H1 (cell line): ENCODE measurements around the gene WDFY3. TPM values are rescaled to one million over a fixed set of nuclear protein-coding genes. Genes with fewer than 3 reads are reported as not detected.

Experiments
- CTCF ChIA-PET: fragments of 300-600 bp; sonication (Branson Sonifier 250); formaldehyde crosslinking; loops from one replicate; lab custom pipeline; 2021; ENCODE audit not compliant: partially characterized antibody; lab: Charles Lee
- POLR2A ChIA-PET: fragments of 300-600 bp; sonication (Branson Sonifier 250); formaldehyde crosslinking; loops from one replicate; lab custom pipeline; 2021; ENCODE audit warnings: inconsistent platforms; ENCODE audit not compliant: partially characterized antibody; lab: Charles Lee
- DNase-seq, 2 experiments: peaks; one replicate each; pipeline versions ENCODE4 v3.0.0 to v3.0.0-alpha.2; 2010 to 2022; ENCODE audit warnings: low spot score in 2 of 2, low read depth in 1 of 2, mixed read lengths in 1 of 2
- FAIRE-seq: peaks from 2 replicates; lab custom pipeline; 2011; peaks lifted over from hg19 to GRCh38; lab: Jason Lieb, UNC
- H2AFZ ChIP-seq: 2 replicates; pipeline ENCODE4 v1.8.1; 2012; ENCODE audit warnings: low read length, inconsistent platforms
- H2AK5ac ChIP-seq: 2 replicates; pipeline ENCODE4 v1.6.1; 2013; ENCODE audit warnings: low read depth, low read length
- H2BK120ac ChIP-seq: replicated peaks from 2 replicates; pipeline ENCODE3; 2013; ENCODE audit warnings: low read depth, low read length, inconsistent platforms
- H2BK12ac ChIP-seq: 2 replicates; pipeline ENCODE4 v1.6.1; 2013; ENCODE audit warnings: low read depth, low read length
- H2BK15ac ChIP-seq: 2 replicates; pipeline ENCODE4 v1.6.1; 2013; ENCODE audit warnings: low read length
- H2BK20ac ChIP-seq: 2 replicates; pipeline ENCODE4 v1.6.1; 2013; ENCODE audit warnings: low read length
- H2BK5ac ChIP-seq: 2 replicates; pipeline ENCODE4 v1.6.1; 2013; ENCODE audit warnings: low read depth, low read length
- H3K14ac ChIP-seq: 2 replicates; pipeline ENCODE4 v1.6.1; 2013; ENCODE audit warnings: inconsistent platforms; ENCODE audit not compliant: insufficient read length
- H3K18ac ChIP-seq: 2 replicates; pipeline ENCODE4 v1.6.1; 2013; ENCODE audit warnings: low read length; ENCODE audit errors: extremely low read depth
- H3K23ac ChIP-seq: 2 replicates; pipeline ENCODE4 v1.6.1; 2013; ENCODE audit warnings: inconsistent platforms; ENCODE audit not compliant: insufficient read length
- H3K23me2 ChIP-seq: 2 replicates; pipeline ENCODE4 v1.6.1; 2013; ENCODE audit warnings: low read depth, low read length
- H3K27ac ChIP-seq: 2 replicates; pipeline ENCODE4 v1.6.1; 2011; ENCODE audit warnings: low read depth, low read length, inconsistent platforms
- H3K27me3 ChIP-seq, 4 experiments: replicated peaks in 1 of 4; 1 replicate in 1 of 4; 2 replicates in 3 of 4; pipeline versions ENCODE4 v1.6.1 to v1.8.1; 2011 to 2013; ENCODE audit warnings: low read length in 3 of 4, mild to moderate bottlenecking in 3 of 4, inconsistent platforms in 2 of 4, mixed read lengths in 2 of 4, moderate library complexity in 1 of 4; ENCODE audit not compliant: control insufficient read depth in 3 of 4, insufficient read depth in 3 of 4; ENCODE audit errors: extremely low read depth in 1 of 4
- H3K36me3 ChIP-seq, 4 experiments: 2 replicates each; pipeline versions ENCODE4 v1.6.1 to v1.8.1; 2011 to 2013; ENCODE audit warnings: mild to moderate bottlenecking in 4 of 4, low read length in 3 of 4, moderate library complexity in 2 of 4, control low read depth in 1 of 4, inconsistent platforms in 1 of 4; ENCODE audit not compliant: insufficient read depth in 4 of 4, control insufficient read depth in 2 of 4
- H3K4ac ChIP-seq: replicated peaks from 2 replicates; pipeline ENCODE3; 2013; ENCODE audit warnings: low read length, low read depth, mixed read lengths, inconsistent platforms; ENCODE audit not compliant: insufficient read length
- H3K4me1 ChIP-seq, 4 experiments: replicated peaks in 1 of 4; 1 replicate in 1 of 4; 2 replicates in 3 of 4; pipeline versions ENCODE4 v1.6.1 to v1.8.1; 2011 to 2013; ENCODE audit warnings: low read length in 3 of 4, inconsistent platforms in 2 of 4, mixed read lengths in 1 of 4; ENCODE audit not compliant: insufficient read depth in 4 of 4, control insufficient read depth in 3 of 4
- H3K4me2 ChIP-seq, 2 experiments: 2 replicates each; pipeline versions ENCODE4 v1.6.1 to v1.8.1; 2011 to 2013; ENCODE audit warnings: low read depth in 2 of 2, low read length in 2 of 2, control low read depth in 1 of 2, inconsistent platforms in 1 of 2, mild to moderate bottlenecking in 1 of 2; ENCODE audit not compliant: insufficient read depth in 1 of 2
- H3K4me3 ChIP-seq, 4 experiments: fragments of 200-600, 300-600 bp in 1 of 4; sonication (generic), shearing (Covaris generic), sonication (Bioruptor Twin) in 1 of 4; 2 replicates each; pipeline versions ENCODE4 v1.5.1 to v1.8.1; 2011 to 2016; ENCODE audit warnings: low read length in 4 of 4, low read depth in 3 of 4, control low read depth in 2 of 4, inconsistent platforms in 2 of 4, mild to moderate bottlenecking in 2 of 4, mixed read lengths in 1 of 4, moderate library complexity in 1 of 4; ENCODE audit not compliant: insufficient read depth in 2 of 4; ENCODE audit errors: extremely low read depth in 1 of 4
- H3K56ac ChIP-seq: replicated peaks from 2 replicates; pipeline ENCODE3; 2013; ENCODE audit warnings: low read depth, mild to moderate bottlenecking, mixed read lengths, low read length, inconsistent platforms; ENCODE audit not compliant: insufficient read length
- H3K79me1 ChIP-seq: 2 replicates; pipeline ENCODE4 v1.6.1; 2013; ENCODE audit warnings: low read depth, low read length, control low read depth
- H3K79me2 ChIP-seq, 2 experiments: 2 replicates each; pipeline versions ENCODE4 v1.6.1 to v1.8.1; 2012 to 2013; ENCODE audit warnings: low read length in 2 of 2, mild to moderate bottlenecking in 2 of 2, inconsistent platforms in 1 of 2; ENCODE audit not compliant: insufficient read depth in 2 of 2, control insufficient read depth in 1 of 2
- H3K9ac ChIP-seq, 4 experiments: replicated peaks in 1 of 4; 1 replicate in 1 of 4; 2 replicates in 3 of 4; pipeline versions ENCODE4 v1.6.1 to v1.8.1; 2011 to 2013; ENCODE audit warnings: low read depth in 3 of 4, low read length in 3 of 4, control low read depth in 2 of 4, mild to moderate bottlenecking in 2 of 4, moderate library complexity in 2 of 4, inconsistent platforms in 1 of 4; ENCODE audit errors: extremely low read depth in 1 of 4
- H3K9me3 ChIP-seq, 2 experiments: 2 replicates each; pipeline versions ENCODE4 v1.6.1 to v1.8.1; 2012 to 2013; ENCODE audit warnings: mild to moderate bottlenecking in 2 of 2, moderate library complexity in 2 of 2, control low read depth in 1 of 2, inconsistent platforms in 1 of 2, low read depth in 1 of 2, low read length in 1 of 2, mixed read lengths in 1 of 2; ENCODE audit not compliant: insufficient read depth in 2 of 2
- H4K20me1 ChIP-seq, 2 experiments: replicated peaks in 1 of 2; 2 replicates each; pipeline versions ENCODE3 to v1.8.1; 2011 to 2013; ENCODE audit warnings: inconsistent platforms in 2 of 2, low read length in 2 of 2, mild to moderate bottlenecking in 1 of 2; ENCODE audit not compliant: insufficient read depth in 2 of 2, control insufficient read depth in 1 of 2
- H4K5ac ChIP-seq: 2 replicates; pipeline ENCODE4 v1.6.1; 2013; ENCODE audit warnings: low read length, low read depth, mixed read lengths, inconsistent platforms; ENCODE audit not compliant: insufficient read length
- H4K8ac ChIP-seq: 2 replicates; pipeline ENCODE4 v1.8.0; 2013; ENCODE audit warnings: mild to moderate bottlenecking, moderate library complexity, low read length, inconsistent platforms; ENCODE audit not compliant: insufficient read depth; ENCODE audit errors: extremely low read depth
- H4K91ac ChIP-seq: replicated peaks from 2 replicates; pipeline ENCODE3; 2013; ENCODE audit warnings: low read length, mixed read lengths, inconsistent platforms; ENCODE audit not compliant: insufficient read length
- EZH2 ChIP-seq: fragments of 200-600 bp; sonication (generic); IDR thresholded peaks from 2 replicates; pipeline ENCODE4 v1.7.1; 2012; ENCODE audit warnings: low read depth, mild to moderate bottlenecking, moderate library complexity, low read length, inconsistent platforms; ENCODE audit not compliant: severe bottlenecking
- GABPA ChIP-seq: IDR thresholded peaks from 2 replicates; pipeline ENCODE4 v1.6.1; 2011; ENCODE audit warnings: mild to moderate bottlenecking, low read length, moderate library complexity, borderline replicate concordance; ENCODE audit not compliant: insufficient read depth
- GTF2F1 ChIP-seq: IDR thresholded peaks from 2 replicates; pipeline ENCODE4 v1.6.1; 2012; ENCODE audit warnings: low read depth, low read length, improper control_type of control experiment, borderline replicate concordance
- RAD21 ChIP-seq, 2 experiments: IDR thresholded peaks in 1 of 2; conservative IDR thresholded peaks in 1 of 2; 2 replicates each; pipeline ENCODE4 v1.6.1; 2011; ENCODE audit warnings: low read depth in 2 of 2, low read length in 2 of 2, improper control_type of control experiment in 1 of 2, inconsistent platforms in 1 of 2, mild to moderate bottlenecking in 1 of 2, moderate library complexity in 1 of 2
- SIX5 ChIP-seq: IDR thresholded peaks from 2 replicates; pipeline ENCODE4 v1.6.1; 2011; ENCODE audit warnings: mild to moderate bottlenecking, low read depth, low read length
- TBP ChIP-seq: IDR thresholded peaks from 2 replicates; pipeline ENCODE4 v1.6.1; 2011; ENCODE audit warnings: low read depth, low read length, improper control_type of control experiment
- WGBS, 2 experiments: shearing (Covaris generic) in 1 of 2; methylation state at CpG; one replicate each; pipeline versions ENCODE4 v1.1.6 to v1.1.7; 2013 to 2015; ENCODE audit warnings: low lambda C conversion rate in 2 of 2, mixed read lengths in 2 of 2, inconsistent platforms in 1 of 2, low coverage in 1 of 2, missing lambda C conversion rate in 1 of 2; ENCODE audit not compliant: insufficient replicate concordance in 2 of 2, insufficient coverage in 1 of 2, insufficient read length in 1 of 2; ENCODE audit errors: extremely low coverage in 1 of 2, missing lambda C conversion rate in 1 of 2; 5-methylcytosine and 5-hydroxymethylcytosine counted together
- polyA plus RNA-seq, 7 experiments: library from polyadenylated mRNA; depleted of rRNA in 3 of 7; stranded (reverse) in 5 of 7; unstranded in 2 of 7; fragments of >200 nt in 5 of 7; fragments of 200-250 nt in 2 of 7; gene quantifications; 1 replicate in 5 of 7; 2 replicates in 1 of 7; 4 replicates in 1 of 7; pipeline versions ENCODE4 v1.2.1 to v1.2.3, GENCODE V29; 2011 to 2013; ENCODE audit warnings: missing spikeins in 2 of 7, mixed read lengths in 2 of 7
- total RNA-seq: library from RNA; stranded (reverse); fragmentation: NEBNext Ultra II Directional; extraction: Animal tissue kit (Norgen Biotek cat#: 25700); gene quantifications from 2 replicates; pipeline ENCODE4 v1.2.1, GENCODE V29; 2021

WDFY3 gene
- total and polyA plus RNA-seq, 2 of the 8 experiments (the other 6 are each of a cell fraction or from before 2014, with no cell fraction given), result 25.6 to 62.4 TPM

DNA sequence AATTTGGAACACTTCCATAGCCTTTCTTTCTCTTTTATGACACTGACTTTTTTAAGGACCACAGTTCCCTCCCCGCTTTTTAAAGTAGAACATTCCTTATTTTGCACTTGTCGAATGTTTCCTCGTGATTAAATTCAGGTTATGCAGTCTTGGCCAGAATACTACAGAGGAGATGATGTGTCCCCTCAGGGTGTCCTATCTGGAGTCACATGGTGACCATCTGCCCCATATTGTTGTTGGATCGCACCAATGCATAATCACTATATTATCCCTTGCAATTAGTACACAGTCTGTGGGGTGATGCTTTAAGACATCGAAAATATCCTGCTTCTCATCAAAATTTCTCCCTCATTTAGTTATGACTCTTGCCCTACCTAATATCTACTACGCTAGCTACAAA, 27.4 kb downstream of the WDFY3 start:
- Histone ChIP-seq H3K4me2 (no peak overlapping the region), H3K9ac (no peak overlapping the region), H4K5ac (no peak overlapping the region), H3K4me3 (no peak overlapping the region), H2BK120ac (no peak overlapping the region), H3K23me2 (no peaks in the 10 kb centered on the region), H3K36me3 (peaks cover 0 to 2% (median 1%) of the 10 kb centered on the region in 4 experiments; a peak in 2 of 8 replicates), H2BK15ac (no peak overlapping the region), H3K27ac (no peak overlapping the region), H2BK12ac (no peak overlapping the region), H2BK5ac (no peak overlapping the region), H3K18ac (no peak overlapping the region), H3K14ac (no peak overlapping the region), H3K27me3 (no peaks in the 10 kb centered on the region), H3K9me3 (peaks cover 0 to 16% of the 10 kb centered on the region in 2 experiments), H4K8ac (no peak overlapping the region), H3K23ac (no peak overlapping the region), H3K56ac (no peak overlapping the region), H4K91ac (no peak overlapping the region), H2AFZ (no peak overlapping the region), H2AK5ac (no peak overlapping the region), H3K79me2 (peaks cover 3 to 95% of the 10 kb centered on the region in 2 experiments; a peak in 3 of 4 replicates), H4K20me1 (no peaks in the 10 kb centered on the region), H3K4me1 (no peaks in the 10 kb centered on the region), H2BK20ac (no peak overlapping the region), H3K79me1 (no peaks in the 10 kb centered on the region; the same call in 1 of the 2 replicates), H3K4ac (no peak overlapping the region)
- TF ChIP-seq GABPA, result no peak
- no peak for TF ChIP-seq TBP
- TF ChIP-seq GTF2F1, result no peak
- TF ChIP-seq RAD21 (IDR thresholded peaks at IDR 0.05 in 1 of 2, conservative IDR thresholded peaks at IDR 0.05 in 1 of 2; ENCODE audit: low read depth in 2 of 2, low read length in 2 of 2), result no peak
- TF ChIP-seq EZH2, result no peak
- TF ChIP-seq SIX5, result no peak
- POLR2A ChIA-PET, result no interaction called here
- no peak for FAIRE-seq
- CTCF ChIA-PET, result no interaction called here
- DNase-seq, result no peak
- WGBS, 2 experiments, result 89% methylated on average over 6 of the region's 6 CpGs; no CpG with 5 or more reads in 1 of the 2 experiments
